Calu3 (cell line): ENCODE results near the gene ZNF546. TPM values are rescaled to one million over a fixed set of nuclear protein-coding genes. Genes with fewer than 3 reads are reported as not detected.
"Not testable (repeated sequence)": the region's sequence is repeated elsewhere in the genome, so short reads cannot be mapped to it uniquely, and the experiment has no call there.

ENCODE experiments used
- BruUV-seq: library from RNA; stranded (reverse); fragments of 400-500 nt; replicated peaks from 2 replicates; lab custom pipeline; 2021; lab: Mats Ljungman, UMichigan
- CTCF ChIA-PET: fragments of 300-600 bp; sonication (Branson Sonifier 250); formaldehyde crosslinking; loops from one replicate; lab custom pipeline; 2022; ENCODE audit warnings: antibody characterized with exemption; lab: Charles Lee
- DNase-seq: peaks from one replicate; pipeline ENCODE4 v3.0.0; 2022
- H3K27ac Mint-ChIP-seq: one replicate; pipeline ENCODE4 v1.8.0; 2022; ENCODE audit warnings: mixed read lengths; ENCODE audit not compliant: unreplicated experiment
- H3K27me3 Mint-ChIP-seq: one replicate; pipeline ENCODE4 v1.8.0; 2022; ENCODE audit warnings: mixed read lengths; ENCODE audit not compliant: unreplicated experiment
- H3K36me3 Mint-ChIP-seq: one replicate; pipeline ENCODE4 v1.8.0; 2022; ENCODE audit warnings: mild to moderate bottlenecking, moderate library complexity, mixed read lengths; ENCODE audit not compliant: insufficient read depth, unreplicated experiment
- H3K4me1 Mint-ChIP-seq: one replicate; pipeline ENCODE4 v1.8.0; 2022; ENCODE audit warnings: mild to moderate bottlenecking, low read depth, mixed read lengths; ENCODE audit not compliant: unreplicated experiment
- H3K4me3 Mint-ChIP-seq: one replicate; pipeline ENCODE4 v1.8.0; 2022; ENCODE audit warnings: mild to moderate bottlenecking, low read depth, moderate library complexity, mixed read lengths; ENCODE audit not compliant: unreplicated experiment
- H3K9me3 Mint-ChIP-seq: one replicate; pipeline ENCODE4 v1.8.0; 2022; ENCODE audit warnings: low read depth, mixed read lengths; ENCODE audit not compliant: unreplicated experiment
- intact Hi-C: fragments of 100-400 bp; cut with micrococcal nuclease; formaldehyde crosslinking; loops from one replicate; pipeline ENCODE4 v1.10.0; 2022; ENCODE audit not compliant: unreplicated experiment
- total RNA-seq: library from RNA; stranded (reverse); gene quantifications from 2 replicates; pipeline ENCODE4 v1.2.3, GENCODE V29; 2022
- TF ChIP-seq, protein P1 (sequence below): fragments of 200-600 bp; IDR thresholded peaks from one replicate; pipeline ENCODE4 v1.8.0; 2022; ENCODE audit warnings: antibody characterized with exemption; ENCODE audit not compliant: unreplicated experiment

ZNF546 gene
- total RNA-seq, 1 experiment from 2014 or later: 4.7 TPM

- TF ChIP-seq, protein P1, sequence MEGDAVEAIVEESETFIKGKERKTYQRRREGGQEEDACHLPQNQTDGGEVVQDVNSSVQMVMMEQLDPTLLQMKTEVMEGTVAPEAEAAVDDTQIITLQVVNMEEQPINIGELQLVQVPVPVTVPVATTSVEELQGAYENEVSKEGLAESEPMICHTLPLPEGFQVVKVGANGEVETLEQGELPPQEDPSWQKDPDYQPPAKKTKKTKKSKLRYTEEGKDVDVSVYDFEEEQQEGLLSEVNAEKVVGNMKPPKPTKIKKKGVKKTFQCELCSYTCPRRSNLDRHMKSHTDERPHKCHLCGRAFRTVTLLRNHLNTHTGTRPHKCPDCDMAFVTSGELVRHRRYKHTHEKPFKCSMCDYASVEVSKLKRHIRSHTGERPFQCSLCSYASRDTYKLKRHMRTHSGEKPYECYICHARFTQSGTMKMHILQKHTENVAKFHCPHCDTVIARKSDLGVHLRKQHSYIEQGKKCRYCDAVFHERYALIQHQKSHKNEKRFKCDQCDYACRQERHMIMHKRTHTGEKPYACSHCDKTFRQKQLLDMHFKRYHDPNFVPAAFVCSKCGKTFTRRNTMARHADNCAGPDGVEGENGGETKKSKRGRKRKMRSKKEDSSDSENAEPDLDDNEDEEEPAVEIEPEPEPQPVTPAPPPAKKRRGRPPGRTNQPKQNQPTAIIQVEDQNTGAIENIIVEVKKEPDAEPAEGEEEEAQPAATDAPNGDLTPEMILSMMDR: no peak
- no peak for DNase-seq
- intact Hi-C loops: no loop called here
Observed at GRCh38 chr19:40035996-40036395, 39.1 kb downstream of the ZNF546 start.

GRCh38 chr19:40038047-40038446 is 41.2 kb downstream of the ZNF546 start:
- intact Hi-C loops, H3K4me1 Mint-ChIP-seq, CTCF ChIA-PET, BruUV-seq, H3K4me3 Mint-ChIP-seq, DNase-seq, H3K36me3 Mint-ChIP-seq, H3K27me3 Mint-ChIP-seq: not testable (repeated sequence)
- Mint-ChIP-seq H3K9me3 (peaks cover 19% of the 10 kb centered on the region), H3K27ac (peak overlapping the region; percentile 33)

More at GRCh38 chr19:40035996-40036395, 39.1 kb downstream of the ZNF546 start:
- H3K27me3 Mint-ChIP-seq: no peaks in the 10 kb centered on the region
- CTCF ChIA-PET: no interaction called here
- BruUV-seq: no TSS peak
- peaks cover 9% of the 10 kb centered on the region for H3K36me3 Mint-ChIP-seq
- no peaks in the 10 kb centered on the region for H3K4me1 Mint-ChIP-seq
- H3K27ac Mint-ChIP-seq: no peak overlapping the region
- H3K9me3 Mint-ChIP-seq: peaks cover 20% of the 10 kb centered on the region
- no peak overlapping the region for H3K4me3 Mint-ChIP-seq

DNA sequence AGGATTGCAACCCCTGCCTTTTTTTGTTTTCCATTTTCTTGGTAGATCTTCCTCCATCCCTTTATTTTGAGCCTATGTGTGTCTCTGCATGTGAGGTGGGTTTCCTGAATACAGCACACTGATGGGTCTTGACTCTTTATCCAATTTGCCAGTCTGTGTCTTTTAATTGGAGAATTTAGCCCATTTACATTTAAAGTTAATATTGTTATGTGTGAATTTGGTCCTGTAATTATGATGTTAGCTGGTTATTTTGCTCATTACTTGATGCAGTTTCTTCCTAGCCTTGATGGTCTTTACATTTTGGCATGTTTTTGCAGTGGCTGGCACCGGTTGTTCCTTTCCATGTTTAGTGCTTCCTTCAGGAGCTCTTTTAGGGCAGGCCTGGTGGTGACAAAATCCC is 44.9 kb downstream of the ZNF546 start:
- H3K27ac Mint-ChIP-seq, DNase-seq, H3K27me3 Mint-ChIP-seq, CTCF ChIA-PET, H3K4me1 Mint-ChIP-seq, BruUV-seq, H3K4me3 Mint-ChIP-seq, intact Hi-C loops: not testable (repeated sequence)
- H3K9me3 Mint-ChIP-seq: peaks cover 32% of the 10 kb centered on the region
- peaks cover 25% of the 10 kb centered on the region for H3K36me3 Mint-ChIP-seq

GRCh38 chr19:40053491-40053890 is 56.6 kb downstream of the ZNF546 start:
- peaks cover 31% of the 10 kb centered on the region for H3K36me3 Mint-ChIP-seq
- no TSS peak for BruUV-seq
- CTCF ChIA-PET: no interaction called here
- H3K27ac Mint-ChIP-seq: no peak overlapping the region
- intact Hi-C loops: no loop called here
- no peak overlapping the region for H3K4me3 Mint-ChIP-seq
- H3K9me3 Mint-ChIP-seq: peaks cover 22% of the 10 kb centered on the region
- H3K4me1 Mint-ChIP-seq: peaks cover 17% of the 10 kb centered on the region
- TF ChIP-seq, protein P1: no peak
- DNase-seq: no peak
- no peaks in the 10 kb centered on the region for H3K27me3 Mint-ChIP-seq

DNA sequence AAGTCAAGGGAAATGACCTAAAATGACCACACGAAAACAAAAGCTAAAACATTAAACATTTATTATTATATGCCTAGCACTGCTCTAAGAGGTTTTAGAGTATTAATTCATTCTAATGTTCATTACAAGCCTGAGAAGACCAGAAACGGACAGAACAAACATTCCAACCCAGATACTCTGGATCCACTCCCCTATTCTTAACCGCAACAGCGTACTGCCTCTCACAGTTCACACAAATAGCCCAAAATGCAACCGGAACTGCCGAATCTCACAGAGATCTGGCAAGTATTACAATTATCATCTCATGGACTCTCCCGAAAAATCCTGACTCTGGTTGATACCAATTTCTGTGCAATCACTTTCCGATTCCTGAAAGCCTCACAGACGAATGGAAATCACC is 57.8 kb downstream of the ZNF546 start:
- Mint-ChIP-seq H3K36me3 (peaks cover 26% of the 10 kb centered on the region), H3K9me3 (peaks cover 18% of the 10 kb centered on the region), H3K4me1 (peaks cover 17% of the 10 kb centered on the region), H3K27ac (no peak overlapping the region), H3K4me3 (peak overlapping the region; percentile 99), H3K27me3 (no peaks in the 10 kb centered on the region)
- intact Hi-C loops: no loop called here
- TF ChIP-seq, protein P1: no peak
- BruUV-seq: no TSS peak
- CTCF ChIA-PET: interaction anchor here (0.6 kb wide), 1 partner anchor 36 kb away, joined by 3 read pairs; the partner anchor contains the start of gene ZNF780A
- no peak for DNase-seq
